ENCODE data around the gene PTPRQ.

Gene PTPRQ

DNA sequence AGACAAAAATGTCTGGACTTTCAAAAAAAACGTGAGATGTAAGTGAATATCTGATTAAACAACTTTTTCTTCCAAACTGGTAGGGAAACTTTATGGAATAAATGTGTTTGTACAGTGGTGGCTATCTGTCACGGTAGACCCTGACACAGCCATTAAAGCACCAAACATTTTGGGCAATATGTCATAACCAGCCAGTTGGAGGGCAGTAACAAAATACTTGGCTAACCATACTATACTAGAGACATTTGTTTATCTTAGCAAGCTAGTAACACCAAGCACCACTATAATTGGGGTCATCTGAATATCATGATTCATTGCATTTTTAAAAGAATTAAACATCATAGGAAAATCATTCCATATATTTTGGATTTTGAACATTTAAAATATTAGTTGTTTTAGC, 257.4 kb downstream of the PTPRQ start:
- H3K4me3 ChIP-seq (ENCODE audit: low read depth in 1 of 2, low read length in 2 of 2), result no peak overlapping the region
- TF ChIP-seq EZH2 (IDR thresholded peaks at IDR 0.05; ENCODE audit: borderline replicate concordance, low read depth, low read length, severe bottlenecking), result no peak
- no peak overlapping the region for H2AFZ ChIP-seq (ENCODE audit: low read depth, low read length)
- H3K4me1 ChIP-seq (ENCODE audit: insufficient read depth, low read length), result no peaks in the 10 kb centered on the region
- H3K9ac ChIP-seq (ENCODE audit: low read depth, low read length), result no peak overlapping the region
- ATAC-seq (ENCODE audit: insufficient read depth, low read depth), result no peak
- no peaks in the 10 kb centered on the region for H4K20me1 ChIP-seq (ENCODE audit: insufficient read depth, low read length)
- H3K27ac ChIP-seq (ENCODE audit: low read length), result no peak overlapping the region
- no peak for DNase-seq
- no peaks in the 10 kb centered on the region for H3K79me2 ChIP-seq (ENCODE audit: insufficient read depth, low read length)
- H3K9me3 ChIP-seq (ENCODE audit: insufficient read depth, low read length, severe bottlenecking), result no peaks in the 10 kb centered on the region
- H3K27me3 ChIP-seq (ENCODE audit: insufficient read depth, low read length, poor library complexity), result no peaks in the 10 kb centered on the region
- no peak overlapping the region for H3K4me2 ChIP-seq (ENCODE audit: insufficient read depth, low read length)
- no peaks in the 10 kb centered on the region for H3K36me3 ChIP-seq (ENCODE audit: insufficient read depth, low read length)

DNA sequence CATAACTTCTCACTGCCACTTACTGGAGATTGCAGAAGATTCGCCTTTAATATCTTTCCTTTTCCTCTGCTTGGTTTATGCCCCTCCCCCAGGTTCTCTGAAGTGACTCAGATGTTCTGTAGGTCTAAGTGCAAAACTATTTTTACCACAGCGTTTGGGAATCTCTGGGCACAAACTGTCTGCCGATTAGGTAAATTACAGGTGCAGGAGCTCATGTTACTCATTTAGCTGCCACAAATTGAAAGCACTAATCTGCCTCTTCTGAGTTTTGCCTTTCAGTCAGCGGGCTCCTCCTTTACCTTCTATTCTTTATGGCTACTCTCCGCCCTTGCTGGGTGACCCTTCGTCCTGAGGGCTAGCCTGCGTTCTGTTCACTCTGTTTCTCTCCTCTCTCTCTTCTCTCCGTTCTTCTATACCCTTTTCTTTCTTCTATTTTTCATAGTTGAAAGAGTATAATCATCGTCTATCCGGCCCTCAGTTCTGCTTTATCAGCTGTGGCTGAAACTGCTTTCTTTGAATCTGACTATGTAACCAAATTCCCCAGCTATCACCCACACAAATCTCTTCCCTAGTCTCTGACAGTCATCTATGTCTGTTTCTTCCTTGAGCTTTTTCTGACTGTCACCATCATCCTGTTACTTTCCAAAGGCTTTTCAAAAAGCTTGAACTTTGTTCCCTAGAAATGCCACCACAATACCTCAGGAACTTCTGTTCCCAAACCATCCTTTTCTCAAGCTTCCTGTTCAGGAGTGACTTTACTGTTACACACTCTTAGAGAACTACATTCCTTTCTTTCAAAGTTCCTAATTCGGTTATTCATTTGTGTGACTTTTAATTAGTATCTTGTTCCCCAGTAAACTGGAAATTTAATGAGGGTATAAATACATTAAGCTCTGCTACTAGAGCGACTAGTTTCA, 259.1 kb downstream of the PTPRQ start:
- Histone ChIP-seq H3K9ac (ENCODE audit: low read depth, low read length) (no peak overlapping the region), H3K27me3 (ENCODE audit: insufficient read depth, low read length, poor library complexity) (no peaks in the 10 kb centered on the region), H3K9me3 (ENCODE audit: insufficient read depth, low read length, severe bottlenecking) (no peaks in the 10 kb centered on the region), H3K4me3 (ENCODE audit: low read depth in 1 of 2, low read length in 2 of 2) (no peak overlapping the region), H3K79me2 (ENCODE audit: insufficient read depth, low read length) (no peaks in the 10 kb centered on the region), H3K36me3 (ENCODE audit: insufficient read depth, low read length) (no peaks in the 10 kb centered on the region), H3K4me1 (ENCODE audit: insufficient read depth, low read length) (no peaks in the 10 kb centered on the region), H3K4me2 (ENCODE audit: insufficient read depth, low read length) (no peak overlapping the region), H4K20me1 (ENCODE audit: insufficient read depth, low read length) (no peaks in the 10 kb centered on the region), H2AFZ (ENCODE audit: low read depth, low read length) (no peak overlapping the region), H3K27ac (ENCODE audit: low read length) (no peak overlapping the region)
- no peak for ATAC-seq (ENCODE audit: insufficient read depth, low read depth)
- TF ChIP-seq, protein P1, sequence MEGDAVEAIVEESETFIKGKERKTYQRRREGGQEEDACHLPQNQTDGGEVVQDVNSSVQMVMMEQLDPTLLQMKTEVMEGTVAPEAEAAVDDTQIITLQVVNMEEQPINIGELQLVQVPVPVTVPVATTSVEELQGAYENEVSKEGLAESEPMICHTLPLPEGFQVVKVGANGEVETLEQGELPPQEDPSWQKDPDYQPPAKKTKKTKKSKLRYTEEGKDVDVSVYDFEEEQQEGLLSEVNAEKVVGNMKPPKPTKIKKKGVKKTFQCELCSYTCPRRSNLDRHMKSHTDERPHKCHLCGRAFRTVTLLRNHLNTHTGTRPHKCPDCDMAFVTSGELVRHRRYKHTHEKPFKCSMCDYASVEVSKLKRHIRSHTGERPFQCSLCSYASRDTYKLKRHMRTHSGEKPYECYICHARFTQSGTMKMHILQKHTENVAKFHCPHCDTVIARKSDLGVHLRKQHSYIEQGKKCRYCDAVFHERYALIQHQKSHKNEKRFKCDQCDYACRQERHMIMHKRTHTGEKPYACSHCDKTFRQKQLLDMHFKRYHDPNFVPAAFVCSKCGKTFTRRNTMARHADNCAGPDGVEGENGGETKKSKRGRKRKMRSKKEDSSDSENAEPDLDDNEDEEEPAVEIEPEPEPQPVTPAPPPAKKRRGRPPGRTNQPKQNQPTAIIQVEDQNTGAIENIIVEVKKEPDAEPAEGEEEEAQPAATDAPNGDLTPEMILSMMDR (IDR thresholded peaks at IDR 0.05; ENCODE audit: borderline replicate concordance, extremely low read depth, low read length, poor library complexity, severe bottlenecking), result no peak
- TF ChIP-seq EZH2 (IDR thresholded peaks at IDR 0.05; ENCODE audit: borderline replicate concordance, low read depth, low read length, severe bottlenecking), result no peak
- no peak for DNase-seq

DNA sequence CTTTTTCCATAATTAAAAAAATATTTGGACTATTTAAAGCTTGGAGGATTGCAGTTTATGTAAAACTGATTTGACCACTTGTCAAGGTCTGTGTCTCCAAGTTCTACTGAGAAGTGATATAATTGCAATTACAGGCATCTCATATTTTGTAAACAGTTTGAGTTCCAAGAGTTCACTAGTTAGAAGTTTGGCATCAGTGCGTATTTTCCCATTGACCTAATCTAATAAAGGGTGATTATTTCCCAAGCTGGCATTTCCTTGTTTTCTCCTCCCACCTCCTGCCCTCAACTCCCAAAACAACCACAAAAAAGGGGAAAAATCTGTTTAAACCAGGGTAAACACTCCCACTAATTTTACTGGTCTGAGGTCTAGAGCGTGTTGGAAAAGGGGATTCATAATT, 260.4 kb downstream of the PTPRQ start:
- no peak overlapping the region for H2AFZ ChIP-seq (ENCODE audit: low read depth, low read length)
- DNase-seq (no peak), ATAC-seq (ENCODE audit: insufficient read depth, low read depth) (no peak)
- H3K4me3 ChIP-seq (ENCODE audit: low read depth in 1 of 2, low read length in 2 of 2), result no peak overlapping the region
- no peaks in the 10 kb centered on the region for H3K36me3 ChIP-seq (ENCODE audit: insufficient read depth, low read length)
- no peak overlapping the region for H3K9ac ChIP-seq (ENCODE audit: low read depth, low read length)
- H3K9me3 ChIP-seq (ENCODE audit: insufficient read depth, low read length, severe bottlenecking), result no peaks in the 10 kb centered on the region
- H3K79me2 ChIP-seq (ENCODE audit: insufficient read depth, low read length), result no peaks in the 10 kb centered on the region
- no peaks in the 10 kb centered on the region for H3K4me1 ChIP-seq (ENCODE audit: insufficient read depth, low read length)
- no peaks in the 10 kb centered on the region for H4K20me1 ChIP-seq (ENCODE audit: insufficient read depth, low read length)
- H3K4me2 ChIP-seq (ENCODE audit: insufficient read depth, low read length), result no peak overlapping the region
- TF ChIP-seq, protein P1 (IDR thresholded peaks at IDR 0.05; ENCODE audit: borderline replicate concordance, extremely low read depth, low read length, poor library complexity, severe bottlenecking), result no peak
- no peak for TF ChIP-seq EZH2 (IDR thresholded peaks at IDR 0.05; ENCODE audit: borderline replicate concordance, low read depth, low read length, severe bottlenecking)
- H3K27me3 ChIP-seq (ENCODE audit: insufficient read depth, low read length, poor library complexity), result no peaks in the 10 kb centered on the region
- no peak overlapping the region for H3K27ac ChIP-seq (ENCODE audit: low read length)

DNA sequence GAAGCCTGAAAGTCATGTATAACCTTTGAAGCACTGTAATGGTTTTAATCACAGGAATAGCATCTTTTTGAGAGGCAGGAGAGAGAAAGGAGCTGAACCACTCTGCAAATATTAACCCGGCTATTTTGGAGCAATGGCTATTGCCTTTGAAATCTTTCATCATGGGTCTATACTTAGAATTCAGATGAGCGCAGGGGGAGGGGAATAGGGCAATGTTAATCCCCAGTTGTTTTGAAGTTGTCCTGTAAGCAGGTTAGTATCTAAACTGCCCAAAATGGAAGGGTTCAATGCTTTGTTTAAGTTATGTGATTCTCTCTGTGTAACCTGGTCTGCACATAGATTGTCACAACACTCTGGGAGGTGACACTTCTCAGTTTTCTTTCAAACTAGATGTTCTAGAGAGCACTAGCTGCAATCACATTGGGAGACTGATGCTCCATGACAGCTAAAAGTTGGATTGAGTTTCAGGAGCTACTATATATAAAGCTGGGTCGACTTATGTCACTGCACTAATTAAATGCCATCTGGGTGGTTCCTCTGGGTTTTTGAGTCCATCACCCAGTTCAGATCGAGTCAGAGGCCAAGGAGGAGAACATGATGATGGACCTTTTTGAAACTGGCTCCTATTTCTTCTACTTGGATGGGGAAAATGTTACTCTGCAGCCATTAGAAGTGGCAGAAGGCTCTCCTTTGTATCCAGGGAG, 263.2 kb downstream of the PTPRQ start, which contains the start of gene MYF6:
Gene MYF6 (plus strand): TSS at position 509 of the 704 bp plus-strand sequence. CDS start 86 bp downstream, at position 595.
- Histone ChIP-seq H3K36me3 (ENCODE audit: insufficient read depth, low read length) (no peaks in the 10 kb centered on the region), H3K27ac (ENCODE audit: low read length) (no peak within 1 kb of the TSS), H4K20me1 (ENCODE audit: insufficient read depth, low read length) (no peaks in the 10 kb centered on the region), H3K9me3 (ENCODE audit: insufficient read depth, low read length, severe bottlenecking) (no peaks in the 10 kb centered on the region), H3K9ac (ENCODE audit: low read depth, low read length) (no peak within 1 kb of the TSS), H2AFZ (ENCODE audit: low read depth, low read length) (no peak within 1 kb of the TSS), H3K4me1 (ENCODE audit: insufficient read depth, low read length) (no peaks in the 10 kb centered on the region), H3K27me3 (ENCODE audit: insufficient read depth, low read length, poor library complexity) (no peaks in the 10 kb centered on the region), H3K4me2 (ENCODE audit: insufficient read depth, low read length) (no peak within 1 kb of the TSS), H3K4me3 (ENCODE audit: low read depth in 1 of 2, low read length in 2 of 2) (no peak within 1 kb of the TSS), H3K79me2 (ENCODE audit: insufficient read depth, low read length) (no peaks in the 10 kb centered on the region)
- DNase-seq (no peak), ATAC-seq (ENCODE audit: insufficient read depth, low read depth) (no peak)
- TF ChIP-seq, protein P1 (IDR thresholded peaks at IDR 0.05; ENCODE audit: borderline replicate concordance, extremely low read depth, low read length, poor library complexity, severe bottlenecking), result no peak
- TF ChIP-seq EZH2 (IDR thresholded peaks at IDR 0.05; ENCODE audit: borderline replicate concordance, low read depth, low read length, severe bottlenecking), result no peak

All from DND-41 (cell line).